OCI-LY1 (cell line): ENCODE results near the gene SERINC5.

Source experiments
- H2AFZ ChIP-seq: fragments of 200-600 bp; sonication (generic), shearing (Covaris generic); 2 replicates; pipeline ENCODE4 v1.6.0; 2014; ENCODE audit warnings: antibody characterized with exemption, mild to moderate bottlenecking, low read length
- H3F3A ChIP-seq: fragments of 200-600 bp; sonication (generic), shearing (Covaris generic); 2 replicates; pipeline ENCODE4 v1.6.0; 2014; ENCODE audit warnings: mild to moderate bottlenecking, antibody characterized with exemption, low read length, moderate library complexity; ENCODE audit not compliant: insufficient read depth
- H3K27ac ChIP-seq: fragments of 200-600 bp; sonication (generic); 2 replicates; pipeline ENCODE4 v1.5.1; 2014; ENCODE audit warnings: low read length, mixed run types, mild to moderate bottlenecking, low read depth; ENCODE audit not compliant: poor library complexity, severe bottlenecking
- H3K27me3 ChIP-seq: fragments of 200-600 bp; sonication (generic); 2 replicates; pipeline ENCODE4 v1.6.0; 2014; ENCODE audit warnings: antibody characterized with exemption, mild to moderate bottlenecking, low read length, moderate library complexity; ENCODE audit not compliant: insufficient read depth
- H3K36me3 ChIP-seq: fragments of 200-600 bp; sonication (generic); 2 replicates; pipeline ENCODE4 v1.6.1; 2014; ENCODE audit warnings: mild to moderate bottlenecking, antibody characterized with exemption, low read length, moderate library complexity, mixed read lengths; ENCODE audit not compliant: insufficient read depth
- H3K4me1 ChIP-seq: fragments of 200-600 bp; sonication (generic); 2 replicates; pipeline ENCODE4 v1.5.1; 2014; ENCODE audit warnings: mild to moderate bottlenecking, low read length, moderate library complexity; ENCODE audit not compliant: insufficient read depth, severe bottlenecking
- H3K4me2 ChIP-seq: fragments of 200-600 bp; sonication (generic), shearing (Covaris generic); 2 replicates; pipeline ENCODE4 v1.6.1; 2014; ENCODE audit warnings: low read length
- H3K4me3 ChIP-seq: fragments of 200-600 bp; sonication (generic); 2 replicates; pipeline ENCODE4 v1.5.1; 2014; ENCODE audit warnings: low read length, low read depth, mild to moderate bottlenecking, mixed read lengths; ENCODE audit not compliant: poor library complexity, severe bottlenecking
- H3K79me2 ChIP-seq: fragments of 200-600 bp; shearing (Covaris generic); 2 replicates; pipeline ENCODE4 v1.6.1; 2016; ENCODE audit warnings: mixed run types, low read length, mixed read lengths; ENCODE audit not compliant: insufficient read depth
- H3K9ac ChIP-seq: fragments of 200-600 bp; sonication (generic), shearing (Covaris generic); 2 replicates; pipeline ENCODE4 v1.6.1; 2014; ENCODE audit warnings: mild to moderate bottlenecking, low read length, mixed read lengths
- H3K9me2 ChIP-seq: fragments of 200-600 bp; sonication (generic), shearing (Covaris generic); 2 replicates; pipeline ENCODE4 v1.6.1; 2014; ENCODE audit warnings: low read depth, mild to moderate bottlenecking, low read length, mixed read lengths
- H3K9me3 ChIP-seq: fragments of 200-600 bp; shearing (Covaris generic); 2 replicates; pipeline ENCODE4 v1.6.1; 2014; ENCODE audit warnings: low read length, mixed read lengths
- H4K20me1 ChIP-seq: fragments of 200-600 bp; sonication (generic), shearing (Covaris generic); 2 replicates; pipeline ENCODE4 v1.6.0; 2016; ENCODE audit warnings: mild to moderate bottlenecking, low read length; ENCODE audit not compliant: insufficient read depth
- EZH2 ChIP-seq: fragments of 200-600 bp; sonication (generic), shearing (Covaris generic); IDR thresholded peaks from 2 replicates; pipeline ENCODE4 v1.8.0; 2017; ENCODE audit warnings: borderline replicate concordance, mixed run types, mild to moderate bottlenecking, antibody characterized with exemption, low read length, moderate library complexity, mixed read lengths
- TF ChIP-seq, protein P1 (sequence below): fragments of 200-600 bp; sonication (generic), shearing (Covaris generic); IDR thresholded peaks from 2 replicates; pipeline ENCODE4 v1.5.1; 2017; ENCODE audit warnings: mild to moderate bottlenecking, antibody characterized with exemption, low read length, moderate library complexity, mixed read lengths

Gene SERINC5

DNA sequence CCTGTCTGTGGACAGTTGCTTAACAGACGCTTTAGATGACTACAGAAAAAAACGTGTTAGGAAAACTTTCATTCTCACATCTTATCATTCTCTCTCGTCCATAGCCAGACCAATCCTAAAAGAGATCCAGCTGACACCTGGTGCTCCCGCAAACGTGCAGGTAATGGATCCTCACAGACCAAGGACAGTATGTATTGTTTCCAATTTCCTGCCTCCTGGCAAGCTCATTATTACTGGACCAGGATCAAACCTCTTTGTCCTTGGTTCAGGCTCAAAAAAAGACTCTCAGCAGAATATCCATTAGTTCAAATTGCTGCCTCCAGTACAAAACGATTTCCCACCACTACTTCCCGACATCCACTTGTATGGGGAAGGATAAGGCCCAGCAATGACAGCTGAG lies 62.4 kb downstream of the SERINC5 start:
- H4K20me1 ChIP-seq = no peaks in the 10 kb centered on the region

DNA sequence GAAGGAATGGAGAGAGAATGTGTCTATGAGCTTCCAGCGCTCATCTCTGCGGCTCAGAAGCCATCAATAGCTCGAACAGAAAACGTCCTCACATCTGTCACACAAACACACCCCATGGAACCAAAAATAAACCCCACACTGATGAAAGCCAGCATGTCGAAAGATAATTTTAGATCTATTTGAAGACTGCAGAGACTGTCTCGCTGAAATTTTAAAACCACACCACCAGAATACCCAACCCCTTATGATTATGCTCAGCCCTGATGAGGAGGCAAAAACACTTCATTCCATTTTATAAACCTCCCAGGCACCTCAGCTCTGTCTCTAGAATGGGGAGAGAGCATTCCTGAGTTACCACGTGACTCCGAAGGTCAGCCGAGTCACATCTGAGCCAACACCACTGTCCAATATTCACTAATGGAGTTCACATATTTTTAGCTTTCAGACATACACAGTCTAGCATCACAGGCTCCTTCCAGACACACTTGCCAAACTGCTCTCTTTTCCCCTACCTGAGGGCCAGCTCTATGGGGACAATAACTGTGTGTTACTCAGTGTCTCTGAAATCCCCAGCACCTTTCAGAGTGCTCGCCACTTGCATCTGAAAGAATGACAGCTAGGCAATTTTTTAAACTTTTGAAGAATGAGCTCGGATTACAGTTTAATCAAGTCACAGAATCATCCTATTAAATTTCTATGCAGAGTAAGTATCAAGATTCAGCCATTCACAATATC lies 63.2 kb downstream of the SERINC5 start:
- Histone ChIP-seq H2AFZ (no peak overlapping the region), H3F3A (peaks cover 19% of the 10 kb centered on the region; the same call in 1 of the 2 replicates), H3K27ac (peak overlapping the region; percentile 99), H3K9me2 (no peaks in the 10 kb centered on the region), H3K4me3 (peak overlapping the region; percentile 48), H3K9ac (peak overlapping the region; percentile 70), H3K36me3 (peaks cover 19% of the 10 kb centered on the region), H3K27me3 (no peaks in the 10 kb centered on the region), H4K20me1 (no peaks in the 10 kb centered on the region), H3K79me2 (peaks cover 44% of the 10 kb centered on the region), H3K4me1 (peaks cover 87% of the 10 kb centered on the region), H3K9me3 (no peaks in the 10 kb centered on the region), H3K4me2 (peak overlapping the region; percentile 82)
- TF ChIP-seq EZH2 = no peak
- TF ChIP-seq, protein P1, sequence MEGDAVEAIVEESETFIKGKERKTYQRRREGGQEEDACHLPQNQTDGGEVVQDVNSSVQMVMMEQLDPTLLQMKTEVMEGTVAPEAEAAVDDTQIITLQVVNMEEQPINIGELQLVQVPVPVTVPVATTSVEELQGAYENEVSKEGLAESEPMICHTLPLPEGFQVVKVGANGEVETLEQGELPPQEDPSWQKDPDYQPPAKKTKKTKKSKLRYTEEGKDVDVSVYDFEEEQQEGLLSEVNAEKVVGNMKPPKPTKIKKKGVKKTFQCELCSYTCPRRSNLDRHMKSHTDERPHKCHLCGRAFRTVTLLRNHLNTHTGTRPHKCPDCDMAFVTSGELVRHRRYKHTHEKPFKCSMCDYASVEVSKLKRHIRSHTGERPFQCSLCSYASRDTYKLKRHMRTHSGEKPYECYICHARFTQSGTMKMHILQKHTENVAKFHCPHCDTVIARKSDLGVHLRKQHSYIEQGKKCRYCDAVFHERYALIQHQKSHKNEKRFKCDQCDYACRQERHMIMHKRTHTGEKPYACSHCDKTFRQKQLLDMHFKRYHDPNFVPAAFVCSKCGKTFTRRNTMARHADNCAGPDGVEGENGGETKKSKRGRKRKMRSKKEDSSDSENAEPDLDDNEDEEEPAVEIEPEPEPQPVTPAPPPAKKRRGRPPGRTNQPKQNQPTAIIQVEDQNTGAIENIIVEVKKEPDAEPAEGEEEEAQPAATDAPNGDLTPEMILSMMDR = no peak

More for the DNA sequence above, 62.4 kb downstream of the SERINC5 start:
- H3F3A ChIP-seq = peaks cover 19% of the 10 kb centered on the region; the same call in 1 of the 2 replicates
- H2AFZ ChIP-seq = no peak overlapping the region
- no peaks in the 10 kb centered on the region for H3K9me2 ChIP-seq
- H3K9ac ChIP-seq = peak overlapping the region; percentile 70
- H3K36me3 ChIP-seq = peaks cover 24% of the 10 kb centered on the region
- H3K27ac ChIP-seq = peak overlapping the region; percentile 99
- H3K4me3 ChIP-seq = peak overlapping the region; percentile 48
- peaks cover 80% of the 10 kb centered on the region for H3K4me1 ChIP-seq
- H3K79me2 ChIP-seq = peaks cover 40% of the 10 kb centered on the region
- TF ChIP-seq EZH2 = no peak
- TF ChIP-seq, protein P1 = no peak
- H3K9me3 ChIP-seq = no peaks in the 10 kb centered on the region
- H3K4me2 ChIP-seq = peak overlapping the region; percentile 82
- no peaks in the 10 kb centered on the region for H3K27me3 ChIP-seq

GRCh38 chr5:80191991-80192398 lies 63.9 kb downstream of the SERINC5 start:
- Histone ChIP-seq H3F3A (peaks cover 19% of the 10 kb centered on the region; the same call in 1 of the 2 replicates), H3K4me2 (peak overlapping the region; percentile 82), H3K9me2 (no peaks in the 10 kb centered on the region), H2AFZ (no peak overlapping the region), H3K27me3 (no peaks in the 10 kb centered on the region), H3K9ac (peak overlapping the region; percentile 70), H3K9me3 (no peaks in the 10 kb centered on the region), H3K36me3 (peaks cover 13% of the 10 kb centered on the region), H3K79me2 (peaks cover 45% of the 10 kb centered on the region), H3K4me1 (peaks cover 94% of the 10 kb centered on the region), H3K27ac (peak overlapping the region; percentile 99), H4K20me1 (no peaks in the 10 kb centered on the region), H3K4me3 (peak overlapping the region; percentile 48)
- TF ChIP-seq EZH2 = no peak
- TF ChIP-seq, protein P1 = no peak
